RWPE2 (cell line): ENCODE results near the gene SPTLC2.

ENCODE experiments used
- ATAC-seq: fragments of 200-7000 bp; cut with Tn5 transposase; 3 replicates; pipeline ENCODE4 v1.9.1; 2021; ENCODE audit warnings: low read depth
- DNase-seq: peaks from one replicate; pipeline ENCODE4 v3.0.0-alpha.2; 2020; ENCODE audit warnings: low spot score
- H3K27ac ChIP-seq: fragments of 450-650 bp; 2 replicates; pipeline ENCODE4 v1.5.1; 2017; ENCODE audit warnings: mild to moderate bottlenecking; ENCODE audit not compliant: poor library complexity, severe bottlenecking
- H3K27me3 ChIP-seq: fragments of 250-450 bp; sonication (Bioruptor Pico); 2 replicates; pipeline ENCODE4 v1.5.1; 2021; ENCODE audit warnings: mild to moderate bottlenecking, moderate library complexity; ENCODE audit not compliant: insufficient read depth, poor library complexity, severe bottlenecking
- H3K36me3 ChIP-seq: fragments of 250-450 bp; sonication (Bioruptor Pico); 2 replicates; pipeline ENCODE4 v1.5.1; 2020; ENCODE audit warnings: low read depth, mild to moderate bottlenecking, moderate library complexity
- H3K4me1 ChIP-seq: fragments of 250-450 bp; sonication (Bioruptor Pico); 2 replicates; pipeline ENCODE4 v1.5.1; 2021; ENCODE audit warnings: mild to moderate bottlenecking, moderate library complexity; ENCODE audit not compliant: insufficient read depth, poor library complexity, severe bottlenecking
- H3K4me3 ChIP-seq: fragments of 250-450 bp; sonication (Bioruptor Pico); 2 replicates; pipeline ENCODE4 v1.5.1; 2021; ENCODE audit warnings: mild to moderate bottlenecking, moderate library complexity; ENCODE audit not compliant: severe bottlenecking
- H3K9me3 ChIP-seq: fragments of 250-450 bp; sonication (Bioruptor Pico); 2 replicates; pipeline ENCODE4 v1.5.1; 2021; ENCODE audit warnings: mild to moderate bottlenecking, moderate library complexity; ENCODE audit not compliant: severe bottlenecking
- TF ChIP-seq, protein P1 (sequence below): fragments of 450-650 bp; IDR thresholded peaks from one replicate; pipeline ENCODE4 v1.5.1; 2017; ENCODE audit warnings: mild to moderate bottlenecking, moderate library complexity; ENCODE audit not compliant: poor library complexity, severe bottlenecking

SPTLC2 gene

DNA sequence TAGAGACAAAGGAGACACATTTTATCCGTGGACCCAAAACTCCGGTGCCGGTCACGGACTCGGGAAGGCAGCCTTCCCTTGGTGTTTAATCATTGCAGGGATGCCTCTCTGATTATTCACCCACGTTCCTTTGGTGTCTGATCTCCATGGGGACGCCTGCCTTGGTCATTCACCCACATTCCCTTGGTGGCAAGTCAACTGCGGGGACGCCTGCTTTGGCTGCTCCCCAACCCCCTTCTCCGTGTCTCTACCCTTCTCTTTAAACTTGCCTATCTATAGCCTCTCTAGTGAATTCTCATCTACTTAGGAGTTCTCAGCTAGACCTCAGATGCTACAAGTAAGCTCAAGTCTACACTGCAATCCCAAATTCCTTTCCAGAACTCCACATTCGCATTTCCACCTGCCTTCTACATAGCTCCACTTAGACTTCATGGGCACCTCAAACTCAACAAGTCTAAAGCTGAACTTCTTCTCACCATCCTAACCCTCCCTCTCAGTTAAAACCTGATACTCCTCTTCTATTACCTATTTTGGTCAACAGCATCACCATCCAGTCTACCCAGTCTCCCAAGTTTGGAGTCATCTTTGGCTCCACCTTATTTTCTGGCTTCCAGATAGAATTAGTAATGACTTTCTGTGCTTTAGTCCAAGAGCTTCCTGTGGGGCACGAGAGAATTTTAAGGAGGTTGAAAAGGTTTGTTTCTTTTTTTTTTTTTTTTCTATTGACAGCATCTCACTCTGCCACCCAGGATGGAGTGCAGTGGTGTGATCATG lies 14.4 kb downstream of the SPTLC2 start:
- Histone ChIP-seq H3K27me3 (no peaks in the 10 kb centered on the region), H3K4me3 (no peak overlapping the region), H3K36me3 (peaks cover 7% of the 10 kb centered on the region), H3K27ac (peak overlapping the region; percentile 45), H3K9me3 (no peaks in the 10 kb centered on the region), H3K4me1 (peaks cover 51% of the 10 kb centered on the region)
- DNase-seq (no peak), ATAC-seq (no peak)
- TF ChIP-seq, protein P1, sequence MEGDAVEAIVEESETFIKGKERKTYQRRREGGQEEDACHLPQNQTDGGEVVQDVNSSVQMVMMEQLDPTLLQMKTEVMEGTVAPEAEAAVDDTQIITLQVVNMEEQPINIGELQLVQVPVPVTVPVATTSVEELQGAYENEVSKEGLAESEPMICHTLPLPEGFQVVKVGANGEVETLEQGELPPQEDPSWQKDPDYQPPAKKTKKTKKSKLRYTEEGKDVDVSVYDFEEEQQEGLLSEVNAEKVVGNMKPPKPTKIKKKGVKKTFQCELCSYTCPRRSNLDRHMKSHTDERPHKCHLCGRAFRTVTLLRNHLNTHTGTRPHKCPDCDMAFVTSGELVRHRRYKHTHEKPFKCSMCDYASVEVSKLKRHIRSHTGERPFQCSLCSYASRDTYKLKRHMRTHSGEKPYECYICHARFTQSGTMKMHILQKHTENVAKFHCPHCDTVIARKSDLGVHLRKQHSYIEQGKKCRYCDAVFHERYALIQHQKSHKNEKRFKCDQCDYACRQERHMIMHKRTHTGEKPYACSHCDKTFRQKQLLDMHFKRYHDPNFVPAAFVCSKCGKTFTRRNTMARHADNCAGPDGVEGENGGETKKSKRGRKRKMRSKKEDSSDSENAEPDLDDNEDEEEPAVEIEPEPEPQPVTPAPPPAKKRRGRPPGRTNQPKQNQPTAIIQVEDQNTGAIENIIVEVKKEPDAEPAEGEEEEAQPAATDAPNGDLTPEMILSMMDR, result no peak

DNA sequence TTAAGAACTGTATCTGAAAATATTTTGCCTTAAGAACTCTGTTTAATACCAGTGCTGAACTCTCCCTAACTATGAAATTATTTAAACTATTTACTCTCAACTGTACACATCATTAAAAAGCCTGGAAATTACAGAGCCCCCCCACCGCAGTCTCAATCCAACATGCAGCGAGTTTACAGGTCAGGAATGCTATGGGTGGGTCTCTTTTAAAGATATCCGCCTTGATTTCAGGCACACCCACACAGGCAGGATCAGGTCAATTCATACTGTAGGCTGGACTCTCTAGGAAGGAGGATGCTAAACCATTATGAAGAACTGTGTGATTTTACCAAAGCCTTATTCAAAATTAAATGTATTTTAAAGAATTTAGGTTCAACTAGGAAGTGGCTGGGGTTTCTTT lies 16.5 kb downstream of the SPTLC2 start:
- TF ChIP-seq, protein P1, result no peak
- peak overlapping the region; percentile 45 for H3K27ac ChIP-seq
- H3K27me3 ChIP-seq, result no peaks in the 10 kb centered on the region
- no peak for DNase-seq
- ATAC-seq, result peak; percentile 89
- H3K9me3 ChIP-seq, result no peaks in the 10 kb centered on the region
- peaks cover 51% of the 10 kb centered on the region for H3K4me1 ChIP-seq
- H3K4me3 ChIP-seq, result no peak overlapping the region
- H3K36me3 ChIP-seq, result peaks cover 23% of the 10 kb centered on the region

- Histone ChIP-seq H3K4me1 (peaks cover 63% of the 10 kb centered on the region), H3K36me3 (peaks cover 34% of the 10 kb centered on the region), H3K27ac (peak overlapping the region; percentile 45), H3K9me3 (no peaks in the 10 kb centered on the region), H3K4me3 (no peak overlapping the region), H3K27me3 (no peaks in the 10 kb centered on the region)
- TF ChIP-seq, protein P1, result no peak
- DNase-seq (no peak), ATAC-seq (no peak)
Observed at GRCh38 chr14:77598366-77599070, 17.9 kb downstream of the SPTLC2 start.

DNA sequence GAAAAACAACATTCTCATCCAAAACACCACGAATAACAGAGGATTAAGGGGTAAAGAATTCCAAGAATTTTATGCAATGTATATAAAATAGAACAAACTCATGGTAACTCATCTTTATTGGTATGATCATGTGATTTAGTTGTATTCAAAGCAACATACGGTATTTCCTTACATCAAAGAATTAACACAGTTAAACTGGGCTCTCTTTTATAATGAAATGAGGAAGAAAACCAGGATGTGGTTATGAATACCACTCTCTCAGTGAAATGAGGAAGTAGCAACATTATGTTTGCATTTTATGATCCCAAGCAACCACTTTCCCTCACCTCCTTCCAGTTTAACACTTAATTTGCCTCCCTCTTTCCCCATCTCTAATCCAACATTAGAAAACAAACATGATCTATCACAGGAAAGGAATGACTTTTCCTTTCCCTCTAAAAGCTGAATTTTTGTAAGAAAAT lies 22.9 kb downstream of the SPTLC2 start:
- DNase-seq (no peak), ATAC-seq (peak; percentile 75)
- peak overlapping the region; percentile 88 for H3K27ac ChIP-seq
- H3K36me3 ChIP-seq, result peaks cover 37% of the 10 kb centered on the region
- no peaks in the 10 kb centered on the region for H3K9me3 ChIP-seq
- peaks cover 41% of the 10 kb centered on the region for H3K4me1 ChIP-seq
- H3K27me3 ChIP-seq, result no peaks in the 10 kb centered on the region
- H3K4me3 ChIP-seq, result no peak overlapping the region
- TF ChIP-seq, protein P1, result no peak
